Kidney (tissue), 14 donors: ENCODE results near the gene MTA3. TPM values are rescaled to one million over a fixed set of nuclear protein-coding genes. Genes with fewer than 3 reads are reported as not detected.

Source experiments
- DNase-seq, 5 donors: peaks; one replicate each; pipeline ENCODE4 v3.0.0-alpha.2; 2013 to 2020
- FAIRE-seq: peaks from 2 replicates; lab custom pipeline; 2012; peaks lifted over from hg19 to GRCh38; lab: Jason Lieb, UNC
- H3K27ac ChIP-seq, 2 donors: one replicate each; pipeline ENCODE4 v1.7.0; 2013; ENCODE audit warnings: low read depth in 2 of 2, low read length in 2 of 2, inconsistent platforms in 1 of 2
- H3K27me3 ChIP-seq: one replicate; pipeline ENCODE4 v1.7.1; 2013; ENCODE audit warnings: low read length, inconsistent platforms; ENCODE audit not compliant: control insufficient read depth, insufficient read depth
- H3K36me3 ChIP-seq, 3 donors: one replicate each; pipeline versions ENCODE4 v1.7.0 to v1.7.1; 2013; ENCODE audit warnings: low read length in 3 of 3, control low read depth in 1 of 3, inconsistent platforms in 1 of 3; ENCODE audit not compliant: insufficient read depth in 3 of 3, control insufficient read depth in 2 of 3
- H3K4me1 ChIP-seq, 3 donors: one replicate each; pipeline versions ENCODE4 v1.7.0 to v1.7.1; 2013; ENCODE audit warnings: low read length in 3 of 3, inconsistent platforms in 1 of 3, low read depth in 1 of 3; ENCODE audit not compliant: control insufficient read depth in 2 of 3, insufficient read depth in 2 of 3
- H3K4me3 ChIP-seq, 3 donors: one replicate each; pipeline versions ENCODE4 v1.7.0 to v1.8.1; 2013; ENCODE audit warnings: low read length in 3 of 3, control low read depth in 1 of 3, inconsistent platforms in 1 of 3
- H3K9ac ChIP-seq, 3 donors: one replicate each; pipeline versions ENCODE4 v1.7.0 to v1.7.1; 2013; ENCODE audit warnings: low read length in 3 of 3, control low read depth in 1 of 3, inconsistent platforms in 1 of 3
- H3K9me3 ChIP-seq, 3 donors: one replicate each; pipeline versions ENCODE4 v1.7.0 to v1.7.1; 2013; ENCODE audit warnings: low read length in 3 of 3, control low read depth in 1 of 3, inconsistent platforms in 1 of 3; ENCODE audit not compliant: control insufficient read depth in 2 of 3, insufficient read depth in 1 of 3
- intact Hi-C: fragments of 100-400 bp; cut with DNase I; formaldehyde crosslinking; loops from one replicate; pipeline ENCODE4 v1.11.1; 2022
- polyA plus RNA-seq: library from polyadenylated mRNA; stranded (reverse); fragments of 350-450 nt; fragmentation: Illumina TruSeq; extraction: RNeasy Lipid Tissue Mini Kit (QIAGEN cat#74804); gene quantifications from one replicate; pipeline ENCODE4 v1.2.3, GENCODE V29; 2014; ENCODE audit warnings: low read depth, low replicate concordance; ENCODE audit not compliant: insufficient read depth
- total RNA-seq: library from RNA; stranded (reverse); fragmentation: NEBNext Ultra II Directional; extraction: Animal tissue kit (Norgen Biotek cat#: 25700); gene quantifications from one replicate; pipeline ENCODE4 v1.2.1, GENCODE V29; 2021
- TF ChIP-seq, protein P1 (sequence below): IDR thresholded peaks from 3 replicates; pipeline ENCODE4 v1.5.1; 2012; ENCODE audit warnings: mild to moderate bottlenecking, moderate library complexity, borderline replicate concordance; ENCODE audit not compliant: insufficient read depth; ENCODE audit errors: extremely low read depth
- donor health status: control.
- donor health status: control.
- donor health status: control.
- donor health status: control.
- donor health status: control.
- donor health status: DM: yes; HTN: yes; CAD: no.
- donor health status: Normal renal cell carcinoma (clear cell type).

MTA3 gene
- total and polyA plus RNA-seq, 2 donors from 2014 or later = 27.7 to 35.2 TPM

DNA sequence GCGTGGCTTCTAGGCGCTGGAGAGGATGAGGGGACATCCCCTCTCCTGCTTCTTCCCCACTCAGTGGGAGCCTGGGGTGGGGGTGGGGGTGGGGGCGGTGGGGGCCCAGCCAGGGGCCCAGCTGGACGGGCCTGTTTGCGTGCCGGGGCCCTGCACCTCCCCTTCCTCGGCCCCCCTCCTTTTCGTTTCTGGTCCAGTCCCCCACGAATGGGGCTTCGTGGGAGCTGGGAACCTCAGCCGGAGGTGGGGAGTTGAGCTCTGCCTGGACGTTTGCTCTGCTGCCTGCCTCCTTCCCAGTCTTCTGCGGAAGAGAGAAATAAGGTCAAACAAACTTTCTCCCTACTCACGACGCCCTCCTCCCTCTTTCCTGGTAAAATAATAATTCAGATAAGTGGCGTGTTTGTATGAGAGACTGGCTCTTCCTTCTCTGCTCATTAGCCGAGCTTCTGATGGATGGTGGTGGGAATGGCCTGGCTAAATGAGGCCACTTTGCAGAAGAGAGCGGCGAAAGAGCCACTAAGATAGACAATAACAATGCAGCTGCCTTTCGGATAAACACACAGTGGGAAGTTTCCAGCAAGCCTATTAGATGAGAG lies 782 bp downstream of the MTA3 start:
- Histone ChIP-seq H3K27ac (peak overlapping the region; percentile 63 to 72), H3K4me1 (peaks cover 2 to 3% (median 3%) of the 10 kb centered on the region in 3 donors), H3K27me3 (no peaks in the 10 kb centered on the region), H3K36me3 (peaks cover 0 to 3% (median 0%) of the 10 kb centered on the region in 3 donors), H3K9me3 (no peaks in the 10 kb centered on the region), H3K9ac (peak overlapping the region; percentile 30 to 72 (median 43)), H3K4me3 (peak overlapping the region; percentile 68 to 72 (median 72))
- DNase-seq = peak in 4 of 5 donors; percentile 43 to 71 (median 65)
- TF ChIP-seq, protein P1, sequence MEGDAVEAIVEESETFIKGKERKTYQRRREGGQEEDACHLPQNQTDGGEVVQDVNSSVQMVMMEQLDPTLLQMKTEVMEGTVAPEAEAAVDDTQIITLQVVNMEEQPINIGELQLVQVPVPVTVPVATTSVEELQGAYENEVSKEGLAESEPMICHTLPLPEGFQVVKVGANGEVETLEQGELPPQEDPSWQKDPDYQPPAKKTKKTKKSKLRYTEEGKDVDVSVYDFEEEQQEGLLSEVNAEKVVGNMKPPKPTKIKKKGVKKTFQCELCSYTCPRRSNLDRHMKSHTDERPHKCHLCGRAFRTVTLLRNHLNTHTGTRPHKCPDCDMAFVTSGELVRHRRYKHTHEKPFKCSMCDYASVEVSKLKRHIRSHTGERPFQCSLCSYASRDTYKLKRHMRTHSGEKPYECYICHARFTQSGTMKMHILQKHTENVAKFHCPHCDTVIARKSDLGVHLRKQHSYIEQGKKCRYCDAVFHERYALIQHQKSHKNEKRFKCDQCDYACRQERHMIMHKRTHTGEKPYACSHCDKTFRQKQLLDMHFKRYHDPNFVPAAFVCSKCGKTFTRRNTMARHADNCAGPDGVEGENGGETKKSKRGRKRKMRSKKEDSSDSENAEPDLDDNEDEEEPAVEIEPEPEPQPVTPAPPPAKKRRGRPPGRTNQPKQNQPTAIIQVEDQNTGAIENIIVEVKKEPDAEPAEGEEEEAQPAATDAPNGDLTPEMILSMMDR = no peak
- intact Hi-C loops = no loop called here
- no peak for FAIRE-seq

DNA sequence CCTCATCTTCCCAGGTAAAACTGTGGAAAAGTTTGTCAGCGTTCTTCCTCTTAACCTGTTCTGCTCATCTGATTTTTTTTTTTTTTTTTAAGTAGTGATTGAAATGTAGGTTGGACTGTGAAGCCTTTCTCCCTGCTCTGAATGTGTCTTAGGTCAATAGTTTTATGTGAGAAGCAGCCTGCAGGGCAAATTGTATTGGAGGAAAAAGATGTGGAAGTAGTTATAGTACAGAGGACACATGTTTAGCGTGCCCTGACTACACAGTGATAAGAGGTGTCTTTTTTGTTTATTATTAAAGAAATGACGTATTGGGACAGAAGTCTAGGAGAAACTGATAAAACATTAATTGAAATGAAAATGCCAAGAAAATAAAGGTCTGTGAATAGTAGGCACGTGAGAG lies 1.5 kb downstream of the MTA3 start:
- TF ChIP-seq, protein P1 = no peak
- peak overlapping the region; percentile 49 to 72 (median 66) for H3K4me3 ChIP-seq
- H3K27ac ChIP-seq = no peak overlapping the region
- DNase-seq (peak in 2 of 5 donors; percentile 54 to 67), FAIRE-seq (no peak)
- intact Hi-C loops = no loop called here
- H3K4me1 ChIP-seq = peaks cover 2 to 3% (median 3%) of the 10 kb centered on the region in 3 donors
- H3K27me3 ChIP-seq = no peaks in the 10 kb centered on the region
- peak overlapping the region in 1 of 3 donors; percentile 30 for H3K9ac ChIP-seq
- peaks cover 0 to 7% (median 0%) of the 10 kb centered on the region in 3 donors for H3K36me3 ChIP-seq
- H3K9me3 ChIP-seq = no peaks in the 10 kb centered on the region

DNA sequence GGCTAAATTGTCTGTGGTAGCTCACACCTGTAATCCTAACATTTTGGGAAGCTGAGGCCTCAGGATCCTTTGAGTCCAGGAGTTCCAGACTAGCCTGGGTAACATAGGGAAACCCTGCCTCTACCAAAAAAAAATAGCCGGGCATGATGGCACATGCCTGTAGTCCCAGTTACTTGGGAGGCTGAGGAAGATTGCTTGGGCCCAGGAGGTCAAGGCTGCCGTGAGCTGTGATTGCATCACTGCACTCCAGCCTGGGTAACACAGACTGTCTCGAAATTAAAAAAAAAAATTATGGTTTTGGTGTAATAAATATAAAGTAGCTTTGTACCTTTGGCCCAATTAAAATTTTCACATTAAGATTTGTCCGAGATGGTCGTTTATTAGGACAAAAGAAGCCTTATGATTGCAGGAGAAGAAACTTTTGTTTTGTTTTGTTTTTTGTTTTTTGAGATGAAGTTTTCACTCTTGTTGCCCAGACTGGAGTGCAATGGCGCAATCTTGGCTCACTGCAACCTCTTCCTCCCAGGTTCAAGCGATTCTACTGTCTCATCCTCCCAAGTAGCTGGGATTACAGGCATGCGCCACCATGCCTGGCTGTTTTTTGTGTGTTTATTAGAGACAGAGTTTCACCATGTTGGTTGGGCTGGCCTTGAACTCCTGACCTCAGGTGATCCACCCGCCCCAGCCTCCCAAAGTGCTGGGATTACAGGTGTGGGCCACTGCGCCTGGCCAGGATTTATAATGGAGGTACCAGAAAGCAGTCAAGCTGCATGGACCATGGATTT lies 4.1 kb downstream of the MTA3 start:
- intact Hi-C loops = no loop called here
- Histone ChIP-seq H3K27me3 (no peaks in the 10 kb centered on the region), H3K9ac (no peak overlapping the region), H3K36me3 (peaks cover 0 to 7% (median 0%) of the 10 kb centered on the region in 3 donors), H3K9me3 (no peaks in the 10 kb centered on the region), H3K4me3 (no peak overlapping the region), H3K4me1 (peaks cover 2 to 3% (median 3%) of the 10 kb centered on the region in 3 donors), H3K27ac (no peak overlapping the region)
- TF ChIP-seq, protein P1 = no peak
- DNase-seq (no peak), FAIRE-seq (no peak)
